ENCODE data around the gene TOR1A.
A peak's percentile ranks its signal among the peaks of the same experiment; 100 is the strongest.

- TF ChIP-seq, protein P1, sequence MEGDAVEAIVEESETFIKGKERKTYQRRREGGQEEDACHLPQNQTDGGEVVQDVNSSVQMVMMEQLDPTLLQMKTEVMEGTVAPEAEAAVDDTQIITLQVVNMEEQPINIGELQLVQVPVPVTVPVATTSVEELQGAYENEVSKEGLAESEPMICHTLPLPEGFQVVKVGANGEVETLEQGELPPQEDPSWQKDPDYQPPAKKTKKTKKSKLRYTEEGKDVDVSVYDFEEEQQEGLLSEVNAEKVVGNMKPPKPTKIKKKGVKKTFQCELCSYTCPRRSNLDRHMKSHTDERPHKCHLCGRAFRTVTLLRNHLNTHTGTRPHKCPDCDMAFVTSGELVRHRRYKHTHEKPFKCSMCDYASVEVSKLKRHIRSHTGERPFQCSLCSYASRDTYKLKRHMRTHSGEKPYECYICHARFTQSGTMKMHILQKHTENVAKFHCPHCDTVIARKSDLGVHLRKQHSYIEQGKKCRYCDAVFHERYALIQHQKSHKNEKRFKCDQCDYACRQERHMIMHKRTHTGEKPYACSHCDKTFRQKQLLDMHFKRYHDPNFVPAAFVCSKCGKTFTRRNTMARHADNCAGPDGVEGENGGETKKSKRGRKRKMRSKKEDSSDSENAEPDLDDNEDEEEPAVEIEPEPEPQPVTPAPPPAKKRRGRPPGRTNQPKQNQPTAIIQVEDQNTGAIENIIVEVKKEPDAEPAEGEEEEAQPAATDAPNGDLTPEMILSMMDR (IDR thresholded peaks at IDR 0.05): peak; percentile 81 to 92 (median 90)
- TF ChIP-seq POLR2A (IDR thresholded peaks at IDR 0.05): no peak
Measured at GRCh38 chr9:129783516-129784361, 40.2 kb downstream of the TOR1A start.

Measured in Peyer's patch (tissue), 4 donors.